Caco-2 (cell line): ENCODE data around the gene ST6GALNAC3. TPM values are rescaled to one million over a fixed set of nuclear protein-coding genes. Genes with fewer than 3 reads are reported as not detected.

ENCODE experiments used
- BruUV-seq: library from RNA; stranded (reverse); fragments of 400-500 nt; replicated peaks from 2 replicates; lab custom pipeline; 2021; lab: Mats Ljungman, UMichigan
- CTCF ChIA-PET: fragments of 300-600 bp; sonication (Branson Sonifier 250); formaldehyde crosslinking; loops from one replicate; lab custom pipeline; 2022; ENCODE audit warnings: antibody characterized with exemption; lab: Charles Lee
- POLR2A ChIA-PET: fragments of 300-600 bp; sonication (Branson Sonifier 250); formaldehyde crosslinking; loops from one replicate; lab custom pipeline; 2022; ENCODE audit warnings: antibody characterized with exemption; lab: Charles Lee
- DNase-seq, 2 experiments: peaks; one replicate each; pipeline versions ENCODE4 v3.0.0 to v3.0.0-alpha.2; 2020 to 2022
- H3K27me3 ChIP-seq: replicated peaks from 2 replicates; pipeline ENCODE4 v1.6.0; 2011; ENCODE audit warnings: low read length; ENCODE audit not compliant: control insufficient read depth, insufficient read depth
- H3K36me3 ChIP-seq: 2 replicates; pipeline ENCODE4 v1.5.1; 2011; ENCODE audit warnings: low read length; ENCODE audit not compliant: control insufficient read depth, insufficient read depth
- H3K4me1 ChIP-seq: fragments of 250-450 bp; sonication (Bioruptor Pico); 2 replicates; pipeline ENCODE4 v1.5.1; 2020; ENCODE audit warnings: mild to moderate bottlenecking
- H3K4me3 ChIP-seq: 2 replicates; pipeline ENCODE4 v1.5.1; 2011; ENCODE audit warnings: low read depth, mild to moderate bottlenecking, control low read depth, low read length
- H3K9me3 ChIP-seq: fragments of 250-450 bp; sonication (Bioruptor Pico); 2 replicates; pipeline ENCODE4 v1.5.1; 2020; ENCODE audit warnings: mild to moderate bottlenecking, moderate library complexity
- H3K27ac Mint-ChIP-seq: one replicate; pipeline ENCODE4 v1.8.0; 2022; ENCODE audit warnings: mixed read lengths; ENCODE audit not compliant: unreplicated experiment
- H3K27me3 Mint-ChIP-seq: one replicate; pipeline ENCODE4 v1.8.0; 2022; ENCODE audit warnings: mixed read lengths; ENCODE audit not compliant: insufficient read depth, unreplicated experiment
- H3K36me3 Mint-ChIP-seq: one replicate; pipeline ENCODE4 v1.8.0; 2022; ENCODE audit warnings: mild to moderate bottlenecking, mixed read lengths; ENCODE audit not compliant: insufficient read depth, unreplicated experiment
- H3K4me1 Mint-ChIP-seq: one replicate; pipeline ENCODE4 v1.8.0; 2022; ENCODE audit warnings: low read depth, mixed read lengths; ENCODE audit not compliant: unreplicated experiment
- H3K4me3 Mint-ChIP-seq: one replicate; pipeline ENCODE4 v1.8.0; 2022; ENCODE audit warnings: mild to moderate bottlenecking, moderate library complexity, mixed read lengths; ENCODE audit not compliant: unreplicated experiment
- H3K9me3 Mint-ChIP-seq: one replicate; pipeline ENCODE4 v1.8.0; 2022; ENCODE audit warnings: mixed read lengths; ENCODE audit not compliant: unreplicated experiment
- intact Hi-C: fragments of 100-400 bp; cut with micrococcal nuclease; formaldehyde crosslinking; loops from one replicate; pipeline ENCODE4 v1.10.0; 2022; ENCODE audit not compliant: unreplicated experiment
- total RNA-seq: library from RNA; stranded (reverse); gene quantifications from 2 replicates; pipeline ENCODE4 v1.2.3, GENCODE V29; 2022
- TF ChIP-seq, protein P1 (sequence below), 2 experiments: fragments of 200-600 bp in 1 of 2; IDR thresholded peaks; 1 replicate in 1 of 2; 2 replicates in 1 of 2; pipeline versions ENCODE4 v1.5.1 to v1.8.0; 2011 to 2022; ENCODE audit warnings: antibody characterized with exemption in 1 of 2, control low read depth in 1 of 2, inconsistent platforms in 1 of 2, low read depth in 1 of 2, low read length in 1 of 2, mild to moderate bottlenecking in 1 of 2, moderate library complexity in 1 of 2; ENCODE audit not compliant: insufficient read depth in 1 of 2, severe bottlenecking in 1 of 2, unreplicated experiment in 1 of 2

The ST6GALNAC3 gene
- total RNA-seq, 1 experiment from 2014 or later = 16.0 TPM

DNA sequence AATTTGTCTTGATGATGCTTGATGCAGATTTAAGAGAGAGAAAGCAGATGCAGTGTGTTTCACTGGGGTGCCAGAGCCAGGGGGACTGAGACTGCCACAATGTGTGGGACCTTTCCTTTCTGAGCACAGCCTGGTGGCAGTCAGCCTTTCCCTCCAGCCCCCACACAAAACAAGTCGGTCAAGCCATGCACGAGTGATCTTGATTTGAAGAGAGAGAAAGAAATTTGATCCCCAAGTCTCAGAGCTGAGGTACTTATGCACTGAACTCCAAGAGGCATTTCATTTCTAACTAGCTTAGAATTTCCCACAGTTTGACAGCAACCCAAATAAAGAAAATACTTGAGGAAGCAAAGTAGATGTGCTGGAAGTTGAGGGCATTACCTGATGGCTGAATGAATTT lies 193.8 kb downstream of the ST6GALNAC3 start:
- H3K4me1 Mint-ChIP-seq = peaks cover 8% of the 10 kb centered on the region
- H3K36me3 Mint-ChIP-seq = no peaks in the 10 kb centered on the region
- BruUV-seq = no TSS peak
- no peak overlapping the region for H3K27ac Mint-ChIP-seq
- no peaks in the 10 kb centered on the region for H3K27me3 ChIP-seq
- H3K9me3 ChIP-seq = no peaks in the 10 kb centered on the region
- ChIA-PET CTCF (no interaction called here), POLR2A (no interaction called here)
- no peak overlapping the region for H3K4me3 ChIP-seq
- H3K36me3 ChIP-seq = no peaks in the 10 kb centered on the region
- intact Hi-C loops = no loop called here
- no peaks in the 10 kb centered on the region for H3K4me1 ChIP-seq
- TF ChIP-seq, protein P1, sequence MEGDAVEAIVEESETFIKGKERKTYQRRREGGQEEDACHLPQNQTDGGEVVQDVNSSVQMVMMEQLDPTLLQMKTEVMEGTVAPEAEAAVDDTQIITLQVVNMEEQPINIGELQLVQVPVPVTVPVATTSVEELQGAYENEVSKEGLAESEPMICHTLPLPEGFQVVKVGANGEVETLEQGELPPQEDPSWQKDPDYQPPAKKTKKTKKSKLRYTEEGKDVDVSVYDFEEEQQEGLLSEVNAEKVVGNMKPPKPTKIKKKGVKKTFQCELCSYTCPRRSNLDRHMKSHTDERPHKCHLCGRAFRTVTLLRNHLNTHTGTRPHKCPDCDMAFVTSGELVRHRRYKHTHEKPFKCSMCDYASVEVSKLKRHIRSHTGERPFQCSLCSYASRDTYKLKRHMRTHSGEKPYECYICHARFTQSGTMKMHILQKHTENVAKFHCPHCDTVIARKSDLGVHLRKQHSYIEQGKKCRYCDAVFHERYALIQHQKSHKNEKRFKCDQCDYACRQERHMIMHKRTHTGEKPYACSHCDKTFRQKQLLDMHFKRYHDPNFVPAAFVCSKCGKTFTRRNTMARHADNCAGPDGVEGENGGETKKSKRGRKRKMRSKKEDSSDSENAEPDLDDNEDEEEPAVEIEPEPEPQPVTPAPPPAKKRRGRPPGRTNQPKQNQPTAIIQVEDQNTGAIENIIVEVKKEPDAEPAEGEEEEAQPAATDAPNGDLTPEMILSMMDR (IDR thresholded peaks at IDR 0.05; ENCODE audit: insufficient read depth in 1 of 2, low read depth in 1 of 2, low read length in 1 of 2, severe bottlenecking in 1 of 2, unreplicated experiment in 1 of 2) = no peak
- H3K4me3 Mint-ChIP-seq = no peak overlapping the region
- no peaks in the 10 kb centered on the region for H3K27me3 Mint-ChIP-seq
- no peaks in the 10 kb centered on the region for H3K9me3 Mint-ChIP-seq
- no peak for DNase-seq

GRCh38 chr1:76269155-76269554 lies 194.6 kb downstream of the ST6GALNAC3 start:
- Histone ChIP-seq H3K9me3 (no peaks in the 10 kb centered on the region), H3K36me3 (no peaks in the 10 kb centered on the region), H3K27me3 (no peaks in the 10 kb centered on the region), H3K4me3 (no peak overlapping the region), H3K4me1 (no peaks in the 10 kb centered on the region)
- no peak for DNase-seq
- TF ChIP-seq, protein P1 (IDR thresholded peaks at IDR 0.05; ENCODE audit: insufficient read depth in 1 of 2, low read depth in 1 of 2, low read length in 1 of 2, severe bottlenecking in 1 of 2, unreplicated experiment in 1 of 2) = no peak
- H3K36me3 Mint-ChIP-seq = no peaks in the 10 kb centered on the region
- ChIA-PET POLR2A (no interaction called here), CTCF (no interaction called here)
- intact Hi-C loops = no loop called here
- H3K27ac Mint-ChIP-seq = no peak overlapping the region
- H3K4me1 Mint-ChIP-seq = peaks cover 8% of the 10 kb centered on the region
- H3K9me3 Mint-ChIP-seq = no peaks in the 10 kb centered on the region
- no TSS peak for BruUV-seq
- no peaks in the 10 kb centered on the region for H3K27me3 Mint-ChIP-seq
- no peak overlapping the region for H3K4me3 Mint-ChIP-seq

- ChIA-PET CTCF (no interaction called here), POLR2A (no interaction called here)
- H3K9me3 ChIP-seq = no peaks in the 10 kb centered on the region
- Mint-ChIP-seq H3K27me3 (no peaks in the 10 kb centered on the region), H3K4me3 (no peak overlapping the region), H3K4me1 (peaks cover under 1% of the 10 kb centered on the region), H3K9me3 (no peaks in the 10 kb centered on the region), H3K36me3 (no peaks in the 10 kb centered on the region), H3K27ac (no peak overlapping the region)
- no peak for DNase-seq
- H3K4me1 ChIP-seq = no peaks in the 10 kb centered on the region
- BruUV-seq = no TSS peak
- TF ChIP-seq, protein P1 (IDR thresholded peaks at IDR 0.05; ENCODE audit: insufficient read depth in 1 of 2, low read depth in 1 of 2, low read length in 1 of 2, severe bottlenecking in 1 of 2, unreplicated experiment in 1 of 2) = no peak
- intact Hi-C loops = no loop called here
- H3K27me3 ChIP-seq = no peaks in the 10 kb centered on the region
- H3K4me3 ChIP-seq = no peak overlapping the region
- H3K36me3 ChIP-seq = no peaks in the 10 kb centered on the region
Measured at GRCh38 chr1:76274302-76274701, 199.8 kb downstream of the ST6GALNAC3 start.
